GM10248 (cell line): ENCODE data around the gene CELF5.
"Not testable (repeated sequence)": the region's sequence is repeated elsewhere in the genome, so short reads cannot be mapped to it uniquely, and the experiment has no call there.

Experiments
- CTCF ChIA-PET: fragments of 300-600 bp; sonication (Branson Sonifier 250); formaldehyde crosslinking; extraction: SDS; loops from one replicate; lab custom pipeline; 2021; ENCODE audit warnings: antibody characterized with exemption; lab: Yijun Ruan, JAX
- POLR2A ChIA-PET: fragments of 350-650 bp; sonication (Branson Sonifier 250); formaldehyde crosslinking; extraction: SDS; loops from one replicate; lab custom pipeline; 2020; ENCODE audit warnings: antibody characterized with exemption; lab: Yijun Ruan, JAX
- DNase-seq: peaks from one replicate; pipeline ENCODE4 v3.0.0; 2012; ENCODE audit errors: extremely low spot score
- CTCF ChIP-seq: IDR thresholded peaks from 2 replicates; pipeline ENCODE4 v1.5.1; 2012; ENCODE audit warnings: mild to moderate bottlenecking, low read depth; ENCODE audit errors: extremely low read depth, missing control alignments, control extremely low read depth

Gene CELF5

DNA sequence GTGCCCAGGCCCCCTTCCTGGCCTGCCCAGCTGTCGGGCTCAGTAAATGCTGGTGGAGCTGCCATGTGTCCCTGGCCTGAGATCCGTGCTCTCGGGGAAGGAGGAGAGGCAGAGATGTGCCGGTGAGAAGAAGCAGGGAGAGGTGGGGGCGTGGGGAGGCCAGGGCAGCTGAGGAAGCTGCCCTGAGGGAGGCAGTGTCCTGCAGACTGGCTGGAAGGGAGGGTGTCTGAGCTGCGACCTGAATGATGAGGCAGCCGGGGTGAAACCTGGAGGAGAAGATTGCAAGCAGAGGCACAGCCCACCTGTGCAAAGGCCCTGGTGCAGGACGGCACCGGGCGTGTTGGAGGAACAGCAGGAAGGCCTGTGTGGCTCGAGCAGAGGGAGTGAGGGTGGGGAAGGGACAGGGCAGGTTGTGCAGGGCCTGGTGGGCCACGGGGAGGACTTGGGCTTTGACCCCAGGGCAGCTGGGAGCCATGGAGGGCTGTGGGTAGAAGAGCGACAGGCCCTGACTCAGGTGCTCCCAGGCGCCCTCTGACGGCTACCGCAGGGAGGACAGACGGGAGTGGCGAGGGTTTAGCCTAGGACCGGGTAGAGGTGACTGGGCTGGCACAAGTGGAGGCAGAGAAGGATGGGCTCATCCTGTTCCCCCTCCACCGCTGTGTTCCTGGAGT is 14.0 kb upstream of the CELF5 start:
- ChIA-PET POLR2A (no interaction called here), CTCF (interaction anchor here (0.7 to 1.9 kb wide), 9 partner anchors 9 to 235 kb away, joined by 3 to 4 read pairs (median 3); no protein-coding TSS in a partner anchor)

GRCh38 chr19:3211191-3211590 is 13.3 kb upstream of the CELF5 start:
- DNase-seq = no peak
- no peak for TF ChIP-seq CTCF
- ChIA-PET CTCF (interaction anchor here (0.9 to 1.9 kb wide), 7 partner anchors 8 to 236 kb away, joined by 3 to 4 read pairs (median 3); no protein-coding TSS in a partner anchor), POLR2A (interaction anchor here (0.6 kb wide), 1 partner anchor 529 kb away, joined by 6 read pairs; no protein-coding TSS in a partner anchor)

More for the DNA sequence above, 14.0 kb upstream of the CELF5 start:
- peak; percentile 83 for TF ChIP-seq CTCF
- peak; percentile 86 for DNase-seq

DNA sequence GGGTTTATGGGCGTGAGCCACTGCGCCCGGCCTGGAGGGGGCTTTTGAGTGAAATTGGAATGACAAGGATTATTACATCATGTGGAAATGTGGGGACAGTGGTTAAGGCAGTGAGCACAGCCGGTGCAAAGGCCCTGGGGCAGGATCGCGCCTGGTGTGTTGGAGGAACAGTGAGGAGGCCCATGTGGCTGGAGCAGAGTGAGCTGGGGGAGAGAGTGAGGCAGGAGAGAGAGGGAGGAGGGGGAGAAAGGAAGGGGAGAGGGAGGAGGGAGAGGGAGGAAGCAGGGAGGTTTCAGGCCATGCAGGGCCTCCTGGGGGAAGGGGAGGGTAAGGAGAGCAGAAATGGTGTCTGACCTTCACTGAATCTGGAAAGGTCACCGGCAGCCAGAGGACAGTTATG is 11.3 kb upstream of the CELF5 start:
- CTCF ChIA-PET = interaction anchor here (0.7 kb wide), 1 partner anchor 16 kb away, joined by 4 read pairs; no protein-coding TSS in a partner anchor

DNA sequence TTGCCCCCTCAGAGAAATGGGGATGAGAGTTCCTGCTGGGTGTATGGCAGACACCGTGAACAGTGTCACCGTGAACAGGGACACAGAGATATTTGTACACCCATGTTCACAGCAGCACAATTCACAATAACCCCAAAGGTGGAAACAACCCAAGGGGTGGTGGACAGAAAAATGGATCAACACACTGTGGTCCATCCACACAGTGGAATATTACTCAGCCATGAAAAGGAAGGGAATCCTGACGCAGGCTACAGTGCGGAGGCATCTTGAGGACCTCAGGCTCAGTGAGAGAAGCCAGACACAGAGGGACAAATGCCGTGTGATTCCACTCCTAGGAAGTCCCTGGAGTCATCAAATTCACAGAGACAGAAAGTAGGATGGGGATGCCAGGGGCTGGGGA is 7.6 kb upstream of the CELF5 start:
- no peak for DNase-seq
- POLR2A ChIA-PET = interaction anchor here (0.6 kb wide), 1 partner anchor 1803 kb away, joined by 3 read pairs; no protein-coding TSS in a partner anchor
- CTCF ChIA-PET = no interaction called here
- no peak for TF ChIP-seq CTCF

More for the DNA sequence above, 11.3 kb upstream of the CELF5 start:
- no peak for DNase-seq
- POLR2A ChIA-PET = no interaction called here
- TF ChIP-seq CTCF = no peak

DNA sequence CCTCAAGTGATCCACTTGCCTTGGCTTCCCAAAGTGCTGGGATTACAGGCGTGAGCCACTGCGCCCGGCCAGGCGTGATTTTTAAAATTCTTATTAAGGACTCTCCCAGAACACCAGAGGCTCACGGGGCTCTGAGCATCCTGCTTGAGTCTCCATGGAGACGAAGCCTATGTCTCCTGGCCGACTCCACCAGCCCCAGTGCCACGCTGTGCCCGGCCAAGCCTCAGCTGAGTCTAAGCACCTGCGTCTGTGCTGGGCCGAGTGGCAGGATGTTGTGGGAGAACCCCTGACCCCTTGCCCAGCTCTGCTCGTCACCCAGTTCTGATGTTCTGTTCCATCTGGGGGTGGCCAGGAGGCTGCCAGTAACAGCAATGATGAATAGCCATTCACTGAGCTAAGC is 3.9 kb upstream of the CELF5 start:
- POLR2A ChIA-PET = interaction anchor here (0.6 kb wide), 1 partner anchor 1084 kb away, joined by 3 read pairs; no protein-coding TSS in a partner anchor

DNA sequence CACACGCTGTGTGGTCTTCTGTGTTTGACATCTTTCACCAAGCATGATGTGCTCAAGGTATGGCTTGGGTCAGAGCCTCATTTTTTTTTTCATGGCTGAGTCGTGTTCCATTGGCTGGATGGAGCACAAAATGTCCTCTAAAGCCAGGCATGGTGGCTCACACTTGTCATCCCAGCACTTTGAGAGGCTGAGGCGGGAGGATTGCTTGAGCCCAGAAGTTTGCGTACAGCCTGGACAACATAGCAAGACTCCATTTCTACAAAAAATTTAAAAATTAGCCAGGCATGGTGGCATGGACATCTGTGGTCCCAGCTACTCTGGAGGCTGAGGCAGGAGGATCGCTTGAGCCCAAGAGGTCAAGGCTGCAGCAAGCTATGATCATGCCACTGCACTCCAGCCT is 2.9 kb upstream of the CELF5 start:
- not testable (repeated sequence) for DNase-seq
- POLR2A ChIA-PET = interaction anchor here (0.6 kb wide), 1 partner anchor 732 kb away, joined by 3 read pairs; no protein-coding TSS in a partner anchor
- CTCF ChIA-PET = interaction anchor here (1.3 to 1.6 kb wide), 2 partner anchors 9 to 10 kb away, joined by 3 to 4 read pairs; no protein-coding TSS in a partner anchor

More for the DNA sequence above, 3.9 kb upstream of the CELF5 start:
- no peak for TF ChIP-seq CTCF
- CTCF ChIA-PET = interaction anchor here (1.3 kb wide), 2 partner anchors 10 to 11 kb away, joined by 3 to 4 read pairs; no protein-coding TSS in a partner anchor
- DNase-seq = no peak

GRCh38 chr19:3222709-3223108 is 1.8 kb upstream of the CELF5 start:
- CTCF ChIA-PET = interaction anchor here (1.6 kb wide), 1 partner anchor 11 kb away, joined by 3 read pairs; no protein-coding TSS in a partner anchor
- POLR2A ChIA-PET = no interaction called here
- no peak for TF ChIP-seq CTCF
- DNase-seq = no peak
